WI38 (cell line): Measurements from ENCODE around the gene PPP1R14C.

ENCODE experiments used
- H3K4me3 ChIP-seq: 2 replicates; pipeline ENCODE4 v1.5.1; 2011; ENCODE audit warnings: low read depth, mild to moderate bottlenecking, control low read depth, low read length
- CTCF ChIP-seq: IDR thresholded peaks from 2 replicates; pipeline ENCODE4 v1.5.1; 2012; ENCODE audit warnings: low read depth, mild to moderate bottlenecking, control low read depth, low read length

The PPP1R14C gene

GRCh38 chr6:150165020-150165702, 22.3 kb downstream of the PPP1R14C start:
- no peak overlapping the region for H3K4me3 ChIP-seq

GRCh38 chr6:150167479-150167873, 24.6 kb downstream of the PPP1R14C start:
- no peak overlapping the region for H3K4me3 ChIP-seq
- no peak for TF ChIP-seq CTCF

More at GRCh38 chr6:150165020-150165702, 22.3 kb downstream of the PPP1R14C start:
- TF ChIP-seq CTCF = no peak

GRCh38 chr6:150169181-150169580, 26.3 kb downstream of the PPP1R14C start:
- no peak for TF ChIP-seq CTCF
- no peak overlapping the region for H3K4me3 ChIP-seq

- no peak for TF ChIP-seq CTCF
- no peak overlapping the region for H3K4me3 ChIP-seq
Observed at GRCh38 chr6:150169609-150170008, 26.8 kb downstream of the PPP1R14C start.

GRCh38 chr6:150172929-150173328, 30.1 kb downstream of the PPP1R14C start:
- H3K4me3 ChIP-seq = no peak overlapping the region
- TF ChIP-seq CTCF = no peak

GRCh38 chr6:150175586-150176151, 32.8 kb downstream of the PPP1R14C start:
- TF ChIP-seq CTCF = no peak
- no peak overlapping the region for H3K4me3 ChIP-seq

- H3K4me3 ChIP-seq = no peak overlapping the region
- no peak for TF ChIP-seq CTCF
Observed at GRCh38 chr6:150176152-150176551, 33.3 kb downstream of the PPP1R14C start.
